GM12878 (cell line): ENCODE data around the gene SLC38A4. TPM values are rescaled to one million over a fixed set of nuclear protein-coding genes. Genes with fewer than 3 reads are reported as not detected.

ENCODE experiments used
- BCL3 ChIP-seq: IDR thresholded peaks from 2 replicates; pipeline ENCODE4 v1.6.1; 2011; ENCODE audit warnings: borderline replicate concordance, low read depth, mild to moderate bottlenecking, moderate library complexity, low read length; ENCODE audit not compliant: insufficient read depth, poor library complexity, severe bottlenecking
- CBX3 ChIP-seq: fragments of 200-600 bp; sonication (generic); IDR thresholded peaks from 2 replicates; pipeline ENCODE4 v1.6.1; 2016; ENCODE audit warnings: low read depth, borderline replicate concordance
- CEBPZ ChIP-seq: fragments of 150-350 bp; IDR thresholded peaks from 2 replicates; pipeline ENCODE4 v1.6.1; 2016; ENCODE audit warnings: low read depth, low read length
- E2F4 ChIP-seq: IDR thresholded peaks from 2 replicates; pipeline ENCODE4 v1.6.1; 2012; ENCODE audit warnings: low read depth, low read length, improper control_type of control experiment
- ETV6 ChIP-seq, 2 experiments: fragments of 450-650 bp in 1 of 2; IDR thresholded peaks in 1 of 2; conservative IDR thresholded peaks in 1 of 2; 2 replicates each; pipeline ENCODE4 v1.6.1; 2014; ENCODE audit warnings: antibody characterized with exemption in 1 of 2, borderline replicate concordance in 1 of 2, low read depth in 1 of 2, mild to moderate bottlenecking in 1 of 2, moderate library complexity in 1 of 2
- FOXM1 ChIP-seq: IDR thresholded peaks from 2 replicates; pipeline ENCODE4 v1.6.1; 2012; ENCODE audit warnings: low read depth, mild to moderate bottlenecking, inconsistent platforms, low read length, moderate library complexity
- GATAD2B ChIP-seq: fragments of 450-650 bp; conservative IDR thresholded peaks from 2 replicates; pipeline ENCODE4 v1.6.1; 2017; ENCODE audit warnings: low read depth, mild to moderate bottlenecking, moderate library complexity
- IKZF2 ChIP-seq, 2 experiments: fragments of 450-650 bp; IDR thresholded peaks; 2 replicates each; pipeline ENCODE4 v1.6.1; 2017; ENCODE audit warnings: mild to moderate bottlenecking in 2 of 2, moderate library complexity in 2 of 2
- JUNB ChIP-seq: IDR thresholded peaks from 2 replicates; pipeline ENCODE4 v1.6.1; 2016; ENCODE audit warnings: antibody characterized with exemption, mild to moderate bottlenecking
- MEF2A ChIP-seq: IDR thresholded peaks from 2 replicates; pipeline ENCODE4 v1.6.1; 2011; ENCODE audit warnings: low read depth, mild to moderate bottlenecking, low read length, moderate library complexity; ENCODE audit not compliant: insufficient read depth
- MEF2B ChIP-seq: fragments of 450-650 bp; IDR thresholded peaks from 2 replicates; pipeline ENCODE4 v1.6.1; 2018; ENCODE audit warnings: mild to moderate bottlenecking, moderate library complexity; ENCODE audit not compliant: partially characterized antibody, poor library complexity, severe bottlenecking
- MTA3 ChIP-seq: IDR thresholded peaks from 2 replicates; pipeline ENCODE4 v1.6.1; 2012; ENCODE audit warnings: low read length, inconsistent platforms, borderline replicate concordance
- NFIC ChIP-seq: IDR thresholded peaks from 2 replicates; pipeline ENCODE4 v1.6.1; 2012; ENCODE audit warnings: low read depth, mild to moderate bottlenecking, inconsistent platforms, low read length, moderate library complexity
- NR2C2 ChIP-seq: IDR thresholded peaks from 2 replicates; pipeline ENCODE4 v1.6.1; 2011; ENCODE audit warnings: borderline replicate concordance, low read depth; ENCODE audit not compliant: control insufficient read depth, insufficient read length
- REST ChIP-seq: IDR thresholded peaks from 2 replicates; pipeline ENCODE4 v1.6.1; 2012; ENCODE audit warnings: mild to moderate bottlenecking, low read depth, low read length
- RFX5 ChIP-seq: IDR thresholded peaks from 2 replicates; pipeline ENCODE4 v1.6.1; 2011; ENCODE audit warnings: low read depth, low read length, improper control_type of control experiment
- RUNX3 ChIP-seq: IDR thresholded peaks from 2 replicates; pipeline ENCODE4 v1.6.1; 2012; ENCODE audit warnings: low read length, inconsistent platforms
- TCF7 ChIP-seq: IDR thresholded peaks from 2 replicates; pipeline ENCODE4 v1.6.1; 2014; ENCODE audit warnings: antibody characterized with exemption, borderline replicate concordance
- YBX1 ChIP-seq: fragments of 450-650 bp; IDR thresholded peaks from 2 replicates; pipeline ENCODE4 v1.6.1; 2016; ENCODE audit warnings: antibody characterized with exemption
- ZNF384 ChIP-seq: IDR thresholded peaks from 2 replicates; pipeline ENCODE4 v1.6.1; 2012; ENCODE audit warnings: low read depth, mild to moderate bottlenecking, low read length, improper control_type of control experiment, borderline replicate concordance
- ZSCAN29 ChIP-seq: fragments of 450-650 bp; IDR thresholded peaks from 2 replicates; pipeline ENCODE4 v1.6.1; 2017; ENCODE audit warnings: mild to moderate bottlenecking, moderate library complexity
- polyA plus RNA-seq, 11 experiments: library from polyadenylated mRNA; depleted of rRNA in 4 of 11; unstranded in 6 of 11; stranded (reverse) in 5 of 11; fragments of >200 nt; fragmentation: Nextera tagmentation in 4 of 11; fragmentation: Illumina TruSeq in 1 of 11; extraction: Ambion mirVana in 4 of 11; extraction: Trizol in 1 of 11; gene quantifications; 1 replicate in 1 of 11; 2 replicates in 10 of 11; pipeline versions ENCODE4 v1.2.1 to v1.2.3, GENCODE V29; 2011 to 2016; ENCODE audit warnings: inconsistent platforms in 2 of 11, missing spikeins in 2 of 11, low read depth in 1 of 11
- total RNA-seq, 4 experiments: library from RNA; depleted of rRNA in 3 of 4; stranded (reverse); fragments of >200 nt in 3 of 4; fragmentation: Illumina TruSeq in 1 of 4; extraction: Trizol in 1 of 4; gene quantifications; 2 replicates each; pipeline versions ENCODE4 v1.2.1 to v1.2.3, GENCODE V29; 2013 to 2021

Gene SLC38A4
- total and polyA plus RNA-seq, 10 of the 15 experiments (the other 5 are each of a cell fraction or from before 2014, with no cell fraction given), result 0.04 to 0.52 (median 0.13) TPM; not detected in 2

- TF ChIP-seq REST, result no peak
- no peak for TF ChIP-seq YBX1
- TF ChIP-seq FOXM1, result 0 out of 2 replicates have a peak, but pooled peaks have one; percentile 60
- no peak for TF ChIP-seq RFX5
- TF ChIP-seq NFIC, result peak; percentile 93
- peak; percentile 53 for TF ChIP-seq BCL3
- TF ChIP-seq GATAD2B, result no peak
- peak; percentile 58 for TF ChIP-seq ZNF384
- TF ChIP-seq MEF2A, result peak; percentile 76
- TF ChIP-seq TCF7, result peak; percentile 78
- TF ChIP-seq NR2C2, result no peak
- TF ChIP-seq ETV6 (conservative IDR thresholded peaks at IDR 0.05 in 1 of 2, IDR thresholded peaks at IDR 0.05 in 1 of 2; ENCODE audit: borderline replicate concordance in 1 of 2, low read depth in 1 of 2), result peak in 1 of 2 experiments; percentile 76; a peak in 1 of 4 replicates
- 0 out of 2 replicates have a peak, but pooled peaks have one; percentile 54 for TF ChIP-seq MTA3
- no peak for TF ChIP-seq CBX3
- no peak for TF ChIP-seq ZSCAN29
- peak; percentile 85 for TF ChIP-seq JUNB
- peak; percentile 39 to 40; a peak in 3 of 4 replicates for TF ChIP-seq IKZF2 (IDR thresholded peaks at IDR 0.05)
- TF ChIP-seq MEF2B, result peak; percentile 25
- TF ChIP-seq CEBPZ, result no peak
- TF ChIP-seq RUNX3, result peak; percentile 82
- TF ChIP-seq E2F4, result no peak
Measured at GRCh38 chr12:46794593-46795190, 31.1 kb downstream of the SLC38A4 start (continued).
